ENCODE results near the gene MBD3L2B.

MBD3L2B gene

GRCh38 chr19:7000816-7001215 lies 20.4 kb downstream of the MBD3L2B start:
- in situ Hi-C loops (cut with MboI; ENCODE audit: low sequenced_read_pairs, unreplicated experiment) = loop anchor here (10.0 kb wide), 1 partner anchor 84 kb away; no protein-coding TSS in a partner anchor
- no peak for TF ChIP-seq CTCF (IDR thresholded peaks at IDR 0.05; ENCODE audit: borderline replicate concordance, control extremely low read depth, extremely low read depth, insufficient read depth, missing control alignments)
- DNase-seq (ENCODE audit: low spot score) = no peak

- in situ Hi-C loops (cut with MboI; ENCODE audit: low sequenced_read_pairs, unreplicated experiment) = loop anchor here (10.0 kb wide), 1 partner anchor 84 kb away; no protein-coding TSS in a partner anchor
- TF ChIP-seq CTCF (IDR thresholded peaks at IDR 0.05; ENCODE audit: borderline replicate concordance, control extremely low read depth, extremely low read depth, insufficient read depth, missing control alignments) = no peak
- no peak for DNase-seq (ENCODE audit: low spot score)
Observed at GRCh38 chr19:7000333-7000732, 20.9 kb downstream of the MBD3L2B start.

- in situ Hi-C loops (cut with MboI; ENCODE audit: low sequenced_read_pairs, unreplicated experiment) = loop anchor here (10.0 kb wide), 1 partner anchor 85 kb away; no protein-coding TSS in a partner anchor
- no peak for DNase-seq (ENCODE audit: low spot score)
- TF ChIP-seq CTCF (IDR thresholded peaks at IDR 0.05; ENCODE audit: borderline replicate concordance, control extremely low read depth, extremely low read depth, insufficient read depth, missing control alignments) = no peak
Observed at GRCh38 chr19:6999933-7000332, 21.3 kb downstream of the MBD3L2B start.

- no peak for TF ChIP-seq CTCF (IDR thresholded peaks at IDR 0.05; ENCODE audit: borderline replicate concordance, control extremely low read depth, extremely low read depth, insufficient read depth, missing control alignments)
- DNase-seq (ENCODE audit: low spot score) = peak; percentile 42
- in situ Hi-C loops (cut with MboI; ENCODE audit: low sequenced_read_pairs, unreplicated experiment) = no loop called here
Observed at GRCh38 chr19:6997679-6998445, 23.4 kb downstream of the MBD3L2B start.

GRCh38 chr19:6996810-6997209 lies 24.4 kb downstream of the MBD3L2B start:
- TF ChIP-seq CTCF (IDR thresholded peaks at IDR 0.05; ENCODE audit: borderline replicate concordance, control extremely low read depth, extremely low read depth, insufficient read depth, missing control alignments) = no peak
- in situ Hi-C loops (cut with MboI; ENCODE audit: low sequenced_read_pairs, unreplicated experiment) = no loop called here
- no peak for DNase-seq (ENCODE audit: low spot score)

- TF ChIP-seq CTCF (IDR thresholded peaks at IDR 0.05; ENCODE audit: borderline replicate concordance, control extremely low read depth, extremely low read depth, insufficient read depth, missing control alignments) = no peak
- no peak for DNase-seq (ENCODE audit: low spot score)
- in situ Hi-C loops (cut with MboI; ENCODE audit: low sequenced_read_pairs, unreplicated experiment) = no loop called here
Observed at GRCh38 chr19:6995054-6995453, 26.2 kb downstream of the MBD3L2B start.

Measured in GM13976 (cell line).